ENCODE measurements around the gene MACROH2A1.

DNA sequence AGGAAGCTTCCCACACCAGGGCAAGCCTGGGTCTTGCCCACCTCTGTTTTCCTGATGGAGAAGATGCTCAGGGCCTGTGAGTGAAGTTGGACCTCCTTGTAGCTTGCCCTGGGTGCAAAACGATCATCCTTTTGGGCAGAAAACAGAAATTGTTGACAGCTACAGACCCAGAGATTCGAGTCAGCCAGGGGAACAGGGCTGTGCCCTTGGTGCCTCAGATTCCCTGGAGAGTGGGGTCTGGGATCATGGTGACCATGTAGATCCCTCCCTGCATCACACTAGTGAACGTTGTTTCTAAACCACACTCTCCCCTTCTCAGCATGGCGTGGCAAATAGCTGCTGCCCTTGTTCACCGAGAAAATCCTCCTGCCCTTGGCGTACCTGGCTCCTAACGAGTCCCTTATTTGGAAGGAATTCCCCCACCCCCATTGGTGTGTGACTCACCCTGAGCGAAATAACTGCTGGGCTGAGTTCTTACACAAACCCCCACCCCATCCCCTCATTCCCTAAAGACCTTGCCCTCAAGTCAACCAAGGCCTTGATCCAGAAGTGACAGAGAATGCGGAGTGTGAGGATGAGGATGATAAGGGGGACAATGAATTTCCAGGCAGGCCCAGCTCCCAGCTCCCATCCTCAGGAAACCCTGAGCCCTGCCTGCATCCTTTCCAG lies 49.2 kb upstream of the MACROH2A1 start:
- TF ChIP-seq FOSB (CRISPR knock-in tag; IDR thresholded peaks at IDR 0.05), result no peak
- TF ChIP-seq KDM5A (IDR thresholded peaks at IDR 0.05), result no peak
- TF ChIP-seq, protein P1, sequence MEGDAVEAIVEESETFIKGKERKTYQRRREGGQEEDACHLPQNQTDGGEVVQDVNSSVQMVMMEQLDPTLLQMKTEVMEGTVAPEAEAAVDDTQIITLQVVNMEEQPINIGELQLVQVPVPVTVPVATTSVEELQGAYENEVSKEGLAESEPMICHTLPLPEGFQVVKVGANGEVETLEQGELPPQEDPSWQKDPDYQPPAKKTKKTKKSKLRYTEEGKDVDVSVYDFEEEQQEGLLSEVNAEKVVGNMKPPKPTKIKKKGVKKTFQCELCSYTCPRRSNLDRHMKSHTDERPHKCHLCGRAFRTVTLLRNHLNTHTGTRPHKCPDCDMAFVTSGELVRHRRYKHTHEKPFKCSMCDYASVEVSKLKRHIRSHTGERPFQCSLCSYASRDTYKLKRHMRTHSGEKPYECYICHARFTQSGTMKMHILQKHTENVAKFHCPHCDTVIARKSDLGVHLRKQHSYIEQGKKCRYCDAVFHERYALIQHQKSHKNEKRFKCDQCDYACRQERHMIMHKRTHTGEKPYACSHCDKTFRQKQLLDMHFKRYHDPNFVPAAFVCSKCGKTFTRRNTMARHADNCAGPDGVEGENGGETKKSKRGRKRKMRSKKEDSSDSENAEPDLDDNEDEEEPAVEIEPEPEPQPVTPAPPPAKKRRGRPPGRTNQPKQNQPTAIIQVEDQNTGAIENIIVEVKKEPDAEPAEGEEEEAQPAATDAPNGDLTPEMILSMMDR (IDR thresholded peaks at IDR 0.05), result no peak
- no peak for TF ChIP-seq SMC3 (IDR thresholded peaks at IDR 0.05)
- no peak for TF ChIP-seq HDAC2 (IDR thresholded peaks at IDR 0.05)
- no peak for TF ChIP-seq POLR2A (IDR thresholded peaks at IDR 0.05; ENCODE audit: low read length)
- TF ChIP-seq RAD21 (conservative IDR thresholded peaks at IDR 0.05 in 1 of 2, IDR thresholded peaks at IDR 0.05 in 1 of 2), result no peak
- TF ChIP-seq CEBPB (IDR thresholded peaks at IDR 0.05), result no peak
